GM12872 (cell line): Measurements from ENCODE around the gene RUFY3.

Source experiments
- TF ChIP-seq, protein P1 (sequence below): IDR thresholded peaks from 3 replicates; pipeline ENCODE4 v1.5.1; 2011; ENCODE audit warnings: low read depth, mild to moderate bottlenecking, low read length, moderate library complexity; ENCODE audit not compliant: insufficient read depth

RUFY3 gene

DNA sequence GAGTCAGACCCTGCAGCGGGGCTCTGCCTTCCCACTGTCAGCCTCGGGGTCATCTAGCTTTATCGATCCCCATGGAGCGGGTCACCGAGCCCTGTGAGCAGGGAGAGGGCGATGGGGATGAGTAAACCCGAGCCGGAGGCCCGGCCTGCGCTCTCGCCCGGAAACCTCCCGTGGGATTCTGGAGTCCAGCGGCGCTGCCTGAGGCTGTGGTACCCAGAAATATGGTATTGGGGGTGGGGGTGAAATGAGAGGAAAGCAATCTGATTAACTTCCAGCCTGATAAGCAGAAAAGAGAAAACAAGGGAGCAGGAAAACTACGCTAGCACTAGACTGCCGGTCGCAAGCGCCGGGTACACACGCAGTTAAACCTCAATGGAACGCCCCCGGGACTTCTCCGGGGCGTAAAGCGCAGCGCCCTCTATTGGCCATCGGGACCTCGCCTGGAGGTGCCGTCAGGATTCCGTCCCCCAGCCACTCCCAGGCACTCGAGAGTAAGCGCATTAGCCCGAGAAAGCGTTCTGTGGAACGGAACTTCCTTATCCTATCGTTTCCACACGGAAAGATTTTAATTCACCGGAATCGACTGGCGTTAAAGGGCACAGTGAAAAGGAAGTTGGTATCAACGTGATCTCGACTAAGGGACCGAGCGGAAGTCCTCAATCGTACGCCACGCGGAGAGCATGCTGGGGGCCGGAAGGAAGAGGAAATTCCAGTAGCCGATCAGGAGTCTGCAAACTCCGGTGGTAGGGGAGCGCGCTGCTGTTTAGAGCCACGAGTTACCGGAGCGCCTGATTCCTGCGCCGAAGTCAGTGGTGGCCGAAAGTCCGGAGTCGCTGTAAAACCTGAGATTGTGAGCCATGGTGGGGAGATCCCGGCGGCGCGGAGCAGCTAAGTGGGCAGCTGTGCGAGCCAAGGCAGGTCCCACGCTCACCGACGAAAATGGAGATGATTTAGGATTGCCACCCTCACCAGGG, 33.7 kb upstream of the RUFY3 start, which contains the start of gene UTP3:
TSS of gene UTP3 (plus strand) at position 712 of the 974 bp plus-strand sequence. CDS start at position 858, 146 bp downstream.
- TF ChIP-seq, protein P1, sequence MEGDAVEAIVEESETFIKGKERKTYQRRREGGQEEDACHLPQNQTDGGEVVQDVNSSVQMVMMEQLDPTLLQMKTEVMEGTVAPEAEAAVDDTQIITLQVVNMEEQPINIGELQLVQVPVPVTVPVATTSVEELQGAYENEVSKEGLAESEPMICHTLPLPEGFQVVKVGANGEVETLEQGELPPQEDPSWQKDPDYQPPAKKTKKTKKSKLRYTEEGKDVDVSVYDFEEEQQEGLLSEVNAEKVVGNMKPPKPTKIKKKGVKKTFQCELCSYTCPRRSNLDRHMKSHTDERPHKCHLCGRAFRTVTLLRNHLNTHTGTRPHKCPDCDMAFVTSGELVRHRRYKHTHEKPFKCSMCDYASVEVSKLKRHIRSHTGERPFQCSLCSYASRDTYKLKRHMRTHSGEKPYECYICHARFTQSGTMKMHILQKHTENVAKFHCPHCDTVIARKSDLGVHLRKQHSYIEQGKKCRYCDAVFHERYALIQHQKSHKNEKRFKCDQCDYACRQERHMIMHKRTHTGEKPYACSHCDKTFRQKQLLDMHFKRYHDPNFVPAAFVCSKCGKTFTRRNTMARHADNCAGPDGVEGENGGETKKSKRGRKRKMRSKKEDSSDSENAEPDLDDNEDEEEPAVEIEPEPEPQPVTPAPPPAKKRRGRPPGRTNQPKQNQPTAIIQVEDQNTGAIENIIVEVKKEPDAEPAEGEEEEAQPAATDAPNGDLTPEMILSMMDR, result peak; percentile 98

DNA sequence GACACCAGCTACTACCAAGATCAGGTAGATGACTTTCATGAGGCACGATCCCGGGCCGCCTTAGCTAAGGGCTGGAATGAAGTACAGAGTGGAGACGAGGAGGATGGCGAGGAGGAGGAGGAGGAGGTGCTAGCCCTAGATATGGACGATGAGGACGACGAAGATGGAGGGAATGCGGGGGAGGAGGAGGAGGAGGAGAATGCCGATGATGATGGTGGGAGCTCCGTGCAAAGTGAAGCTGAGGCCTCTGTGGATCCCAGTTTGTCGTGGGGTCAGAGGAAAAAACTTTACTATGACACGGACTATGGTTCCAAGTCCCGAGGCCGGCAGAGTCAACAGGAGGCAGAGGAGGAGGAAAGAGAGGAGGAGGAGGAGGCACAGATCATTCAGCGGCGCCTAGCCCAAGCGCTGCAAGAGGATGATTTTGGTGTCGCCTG, 33.0 kb upstream of the RUFY3 start:
- TF ChIP-seq, protein P1, result no peak

DNA sequence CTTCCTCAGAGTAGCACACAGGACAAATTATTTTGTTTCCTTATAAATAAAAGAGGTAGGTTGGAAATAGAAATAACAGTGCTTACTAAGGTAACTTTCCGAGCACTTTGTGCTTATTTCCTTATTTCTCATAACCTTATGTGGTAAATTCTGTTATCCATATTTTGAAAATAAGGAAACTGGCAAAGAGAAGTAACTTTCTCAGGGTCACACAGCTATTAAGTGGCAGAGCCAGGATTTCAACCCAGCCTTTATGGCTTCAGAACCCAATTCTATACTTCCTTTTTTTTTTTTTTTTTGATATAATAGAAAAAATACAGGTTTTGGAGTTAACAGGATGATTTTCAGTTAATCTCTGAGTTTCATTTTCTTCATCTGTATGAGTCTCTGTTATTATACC, 30.1 kb upstream of the RUFY3 start:
- TF ChIP-seq, protein P1, result no peak

DNA sequence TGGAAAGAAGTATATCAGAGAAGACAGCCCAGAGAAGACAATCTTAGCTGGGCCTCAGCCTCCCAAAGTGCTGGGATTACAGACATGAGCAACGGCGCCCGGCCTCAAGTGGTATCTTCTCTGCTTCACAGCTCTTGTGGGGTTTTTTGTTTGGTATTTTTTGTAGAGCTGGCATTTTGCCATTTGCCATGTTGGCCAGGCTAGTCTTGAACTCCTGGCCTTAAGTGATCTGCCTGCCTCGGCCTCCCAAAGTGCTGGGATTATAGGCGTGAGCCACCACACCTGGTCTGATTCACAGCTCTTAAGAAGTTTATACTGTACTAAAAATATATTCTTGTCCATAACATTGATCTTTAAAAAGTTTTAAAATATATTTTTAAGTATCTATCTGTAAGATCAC, 21.1 kb upstream of the RUFY3 start:
- TF ChIP-seq, protein P1, result no peak

DNA sequence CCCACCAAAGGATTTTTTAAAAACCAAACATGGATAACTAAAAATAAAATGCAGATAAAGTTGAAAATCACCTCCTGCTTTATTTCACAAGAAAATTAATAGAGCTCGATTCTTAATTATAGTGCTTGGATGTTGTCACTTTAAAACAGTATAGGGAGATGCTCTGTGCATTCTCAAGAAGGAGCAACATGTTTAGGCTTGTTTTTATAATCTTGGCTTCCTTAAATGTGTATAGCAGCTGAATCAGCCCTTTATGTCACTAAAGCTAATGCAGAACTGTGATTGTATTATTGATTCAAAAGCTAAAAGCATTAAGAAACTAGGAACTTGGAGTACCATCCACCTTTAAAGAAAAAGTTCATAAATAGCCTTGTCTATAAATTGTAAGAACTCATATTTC, 20.5 kb upstream of the RUFY3 start:
- TF ChIP-seq, protein P1, result no peak

DNA sequence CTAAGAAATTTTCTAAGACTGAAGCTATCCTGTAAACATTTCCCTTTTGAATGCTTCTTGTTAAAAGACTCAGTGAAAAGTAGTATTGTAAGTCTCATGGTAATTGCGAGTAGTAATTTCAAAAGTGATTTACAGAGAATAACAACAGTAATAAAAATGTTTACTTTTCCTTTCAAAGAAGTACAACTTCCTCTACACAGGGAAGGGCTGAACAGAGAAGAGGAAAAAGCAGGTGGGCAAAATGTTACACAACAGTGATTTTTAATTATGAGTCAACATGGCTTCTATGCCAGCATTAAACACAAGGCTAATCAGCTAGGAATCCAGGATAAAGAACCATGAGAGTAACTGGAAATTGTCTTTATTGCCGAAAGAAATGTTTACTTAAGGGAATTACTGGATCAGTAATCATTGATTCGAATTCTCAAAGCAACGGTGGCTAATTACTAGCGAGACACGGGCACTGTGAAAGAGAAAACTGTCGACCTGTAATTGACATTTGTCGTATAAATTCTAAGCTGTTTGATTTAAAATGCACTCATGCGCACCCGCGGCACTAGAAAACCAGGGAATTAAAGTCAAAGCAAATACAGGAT, 18.0 kb upstream of the RUFY3 start:
- TF ChIP-seq, protein P1, result no peak

DNA sequence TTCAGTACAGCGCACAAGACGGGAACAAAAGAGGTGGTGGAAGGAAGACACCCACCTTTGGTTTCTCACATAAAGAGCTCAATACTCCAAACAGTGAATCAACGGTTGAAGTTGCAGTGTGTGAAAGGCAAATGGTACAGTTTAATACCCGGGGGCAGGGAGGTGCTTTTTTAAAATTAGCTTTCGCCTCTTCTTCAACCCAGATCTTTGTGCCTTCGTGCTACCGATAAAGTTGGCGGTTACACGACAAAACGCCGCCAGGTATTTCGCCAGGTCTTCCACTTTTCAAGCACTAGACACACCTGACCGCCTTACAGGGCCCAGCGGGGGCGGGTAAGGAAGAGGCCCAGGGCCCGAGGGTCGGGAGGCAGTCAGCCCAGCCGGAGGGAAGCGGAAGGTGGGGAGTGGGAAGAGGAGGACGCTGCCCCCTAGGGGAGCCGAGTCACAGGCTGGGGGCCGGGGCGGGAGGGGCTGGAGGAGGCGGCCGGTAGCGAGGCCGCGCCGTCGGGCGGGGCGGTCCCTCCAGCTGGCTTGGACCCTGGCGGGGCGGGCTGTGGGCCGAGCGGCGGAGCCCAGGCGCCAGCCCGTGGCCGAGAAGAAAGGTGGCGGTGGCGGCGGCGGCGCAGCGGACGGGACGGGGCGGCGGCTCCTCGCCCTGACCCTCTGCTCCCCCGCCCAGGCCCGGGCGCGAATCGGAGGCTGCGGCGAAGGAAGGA, 17.4 kb upstream of the RUFY3 start:
- TF ChIP-seq, protein P1, result peak; percentile 52; the same call in 2 of the 3 replicates
